Measurements from ENCODE around the gene ZBTB12.

DNA sequence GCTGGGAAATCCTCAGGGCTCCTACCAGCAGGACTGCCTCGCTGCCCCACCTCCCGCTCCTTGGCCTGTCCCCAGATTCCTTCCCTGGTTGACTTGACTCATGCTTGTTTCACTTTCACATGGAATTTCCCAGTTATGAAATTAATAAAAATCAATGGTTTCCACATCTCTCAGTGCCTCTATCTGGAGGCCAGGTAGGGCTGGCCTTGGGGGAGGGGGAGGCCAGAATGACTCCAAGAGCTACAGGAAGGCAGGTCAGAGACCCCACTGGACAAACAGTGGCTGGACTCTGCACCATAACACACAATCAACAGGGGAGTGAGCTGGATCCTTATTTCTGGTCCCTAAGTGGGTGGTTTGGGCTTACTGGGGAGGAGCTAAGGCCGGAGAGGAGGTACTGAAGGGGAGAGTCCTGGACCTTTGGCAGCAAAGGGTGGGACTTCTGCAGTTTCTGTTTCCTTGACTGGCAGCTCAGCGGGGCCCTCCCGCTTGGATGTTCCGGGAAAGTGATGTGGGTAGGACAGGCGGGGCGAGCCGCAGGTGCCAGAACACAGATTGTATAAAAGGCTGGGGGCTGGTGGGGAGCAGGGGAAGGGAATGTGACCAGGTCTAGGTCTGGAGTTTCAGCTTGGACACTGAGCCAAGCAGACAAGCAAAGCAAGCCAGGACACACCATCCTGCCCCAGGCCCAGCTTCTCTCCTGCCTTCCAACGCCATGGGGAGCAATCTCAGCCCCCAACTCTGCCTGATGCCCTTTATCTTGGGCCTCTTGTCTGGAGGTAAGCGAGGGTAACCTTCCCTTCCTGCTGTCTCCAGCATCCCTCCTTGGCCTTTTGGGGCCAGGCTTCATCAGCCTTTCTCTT, 43.9 kb upstream of the ZBTB12 start, which contains the start of gene CFB:
- TF ChIP-seq CBX8 (IDR thresholded peaks at IDR 0.05; ENCODE audit: borderline replicate concordance, low read depth, low read length), result no peak
- no peak for TF ChIP-seq EZH2 (IDR thresholded peaks at IDR 0.05; ENCODE audit: low read depth, low read length, severe bottlenecking)
- no peak for TF ChIP-seq BRCA1 (IDR thresholded peaks at IDR 0.05; ENCODE audit: low read depth, low read length)
- TF ChIP-seq, protein P1, sequence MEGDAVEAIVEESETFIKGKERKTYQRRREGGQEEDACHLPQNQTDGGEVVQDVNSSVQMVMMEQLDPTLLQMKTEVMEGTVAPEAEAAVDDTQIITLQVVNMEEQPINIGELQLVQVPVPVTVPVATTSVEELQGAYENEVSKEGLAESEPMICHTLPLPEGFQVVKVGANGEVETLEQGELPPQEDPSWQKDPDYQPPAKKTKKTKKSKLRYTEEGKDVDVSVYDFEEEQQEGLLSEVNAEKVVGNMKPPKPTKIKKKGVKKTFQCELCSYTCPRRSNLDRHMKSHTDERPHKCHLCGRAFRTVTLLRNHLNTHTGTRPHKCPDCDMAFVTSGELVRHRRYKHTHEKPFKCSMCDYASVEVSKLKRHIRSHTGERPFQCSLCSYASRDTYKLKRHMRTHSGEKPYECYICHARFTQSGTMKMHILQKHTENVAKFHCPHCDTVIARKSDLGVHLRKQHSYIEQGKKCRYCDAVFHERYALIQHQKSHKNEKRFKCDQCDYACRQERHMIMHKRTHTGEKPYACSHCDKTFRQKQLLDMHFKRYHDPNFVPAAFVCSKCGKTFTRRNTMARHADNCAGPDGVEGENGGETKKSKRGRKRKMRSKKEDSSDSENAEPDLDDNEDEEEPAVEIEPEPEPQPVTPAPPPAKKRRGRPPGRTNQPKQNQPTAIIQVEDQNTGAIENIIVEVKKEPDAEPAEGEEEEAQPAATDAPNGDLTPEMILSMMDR (IDR thresholded peaks at IDR 0.05; ENCODE audit: control extremely low read depth in 1 of 3, insufficient read depth in 1 of 3, low read depth in 1 of 3, low read length in 3 of 3), result no peak
- TF ChIP-seq ZNF274 (IDR thresholded peaks at IDR 0.05; ENCODE audit: borderline replicate concordance, extremely low read depth, low read length), result no peak
- no peak for TF ChIP-seq USF2 (IDR thresholded peaks at IDR 0.05; ENCODE audit: low read length)
- TF ChIP-seq MAFK (IDR thresholded peaks at IDR 0.05; ENCODE audit: low read depth, low read length), result no peak
- TF ChIP-seq RNF2 (IDR thresholded peaks at IDR 0.05; ENCODE audit: borderline replicate concordance, low read depth, low read length, missing control alignments, poor library complexity, severe bottlenecking), result no peak
- TF ChIP-seq EP300 (IDR thresholded peaks at IDR 0.05; ENCODE audit: borderline replicate concordance in 1 of 2, low read depth in 2 of 2, low read length in 2 of 2), result no peak
- TF ChIP-seq CHD2 (IDR thresholded peaks at IDR 0.05; ENCODE audit: low read length), result no peak
